Renal pelvis (tissue), 4 donors: ENCODE data around the gene STUB1. TPM values are rescaled to one million over a fixed set of nuclear protein-coding genes. Genes with fewer than 3 reads are reported as not detected.
"Not testable (repeated sequence)": the region's sequence is repeated elsewhere in the genome, so short reads cannot be mapped to it uniquely, and the experiment has no call there.

Experiments used
- DNase-seq: peaks from one replicate; pipeline ENCODE4 v3.0.0-alpha.2; 2013
- polyA plus RNA-seq, 3 donors: library from polyadenylated mRNA; unstranded; fragments of 120-200 nt; gene quantifications; one replicate each; pipeline ENCODE4 v1.2.1, GENCODE V29; 2013; ENCODE audit not compliant: insufficient read length in 3 of 3

Gene STUB1
- polyA plus RNA-seq, 3 donors: 109 to 133 (median 128) TPM

DNA sequence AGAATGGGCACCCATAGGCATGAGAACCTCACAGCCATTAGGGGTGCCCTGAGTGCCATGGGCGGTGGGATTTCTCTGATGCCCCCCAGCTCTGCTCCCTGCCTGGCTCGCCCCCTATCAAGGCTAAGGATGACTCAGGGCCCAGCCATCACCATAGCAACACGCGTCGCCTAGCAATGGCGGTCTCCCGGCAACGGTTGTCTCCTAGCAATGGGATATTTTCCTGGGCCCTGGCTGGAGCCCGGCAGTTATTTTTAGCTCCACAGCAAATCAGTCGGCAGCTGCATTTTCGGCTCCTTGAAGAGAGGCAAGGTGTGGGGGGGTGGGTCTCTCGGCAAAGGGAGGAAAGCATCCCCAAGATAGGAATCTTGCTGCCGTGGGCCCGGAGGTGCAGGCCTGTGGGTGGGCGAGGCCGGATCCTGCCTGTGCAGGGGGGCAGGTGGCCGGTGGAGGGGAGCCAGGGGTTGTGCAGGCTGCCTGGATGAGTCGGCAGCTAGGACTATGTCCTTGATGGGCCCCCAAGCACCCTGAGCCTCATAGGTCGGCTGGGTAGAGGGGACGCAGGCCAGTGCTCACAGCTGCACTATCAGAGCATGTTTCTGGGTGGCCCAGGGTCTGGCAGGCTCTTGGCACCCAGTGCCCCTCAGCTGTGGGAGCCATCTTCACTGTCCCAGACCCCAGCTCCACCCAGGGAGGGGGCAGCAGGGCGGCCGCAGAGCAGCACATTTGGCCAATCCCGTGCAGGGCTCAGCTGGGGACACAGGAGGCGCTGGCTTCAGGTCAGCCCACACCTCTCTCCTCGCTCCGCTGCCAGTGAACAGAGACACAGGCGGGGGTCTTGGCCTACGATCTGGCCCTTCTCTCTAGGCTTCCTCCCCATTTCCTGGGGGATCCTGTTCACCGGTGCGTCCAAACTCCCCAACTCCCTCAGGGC lies 29.6 kb downstream of the STUB1 start:
- DNase-seq: no peak

DNA sequence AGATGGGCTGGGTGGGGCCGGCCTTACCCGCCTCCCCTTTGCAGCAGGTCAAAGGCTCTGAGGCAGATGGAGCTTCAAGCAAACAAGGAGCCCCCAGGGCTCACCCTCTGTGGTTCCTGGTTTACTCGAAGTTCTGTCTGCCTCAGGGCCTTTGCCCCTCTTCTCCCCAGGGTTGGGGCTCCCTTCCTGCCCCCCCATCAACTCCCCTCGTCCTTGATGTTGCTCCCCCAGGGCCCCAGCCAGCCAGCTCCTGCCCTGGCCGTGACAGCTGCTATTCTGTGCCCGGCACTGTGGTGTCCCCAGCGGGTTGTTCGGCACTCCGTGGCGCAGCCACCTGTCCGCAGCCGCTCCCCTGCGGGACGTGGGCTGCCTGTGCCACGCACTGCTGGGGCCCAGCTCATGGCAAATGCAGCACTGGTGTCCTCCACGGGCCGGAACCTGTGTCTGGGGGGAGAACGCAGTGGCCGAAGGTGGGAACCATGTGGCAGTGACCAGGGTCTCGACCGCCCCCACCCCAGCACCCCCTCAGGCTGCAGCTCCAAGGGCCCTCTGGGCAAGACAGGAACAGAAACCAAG lies 30.4 kb downstream of the STUB1 start:
- no peak for DNase-seq

DNA sequence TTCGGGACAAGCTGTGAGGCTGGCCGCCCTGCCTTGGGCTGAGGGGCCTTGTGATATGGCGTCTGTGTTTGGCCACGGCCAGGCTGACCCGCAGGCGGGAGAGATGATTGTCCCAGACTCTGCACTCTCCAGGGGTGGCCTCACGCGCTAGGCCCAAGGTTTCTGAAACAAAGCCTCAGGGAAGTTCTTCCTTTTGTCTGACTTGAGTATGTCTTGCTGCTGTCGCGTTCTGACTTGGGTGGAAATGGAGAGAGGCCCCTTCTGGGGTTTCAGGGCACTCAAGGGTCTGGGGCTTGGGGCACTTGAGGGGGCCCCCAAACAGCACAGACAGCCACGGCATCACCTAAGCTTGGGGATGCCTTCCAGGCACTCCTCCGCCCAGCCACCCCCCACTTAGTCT lies 30.9 kb downstream of the STUB1 start:
- no peak for DNase-seq

DNA sequence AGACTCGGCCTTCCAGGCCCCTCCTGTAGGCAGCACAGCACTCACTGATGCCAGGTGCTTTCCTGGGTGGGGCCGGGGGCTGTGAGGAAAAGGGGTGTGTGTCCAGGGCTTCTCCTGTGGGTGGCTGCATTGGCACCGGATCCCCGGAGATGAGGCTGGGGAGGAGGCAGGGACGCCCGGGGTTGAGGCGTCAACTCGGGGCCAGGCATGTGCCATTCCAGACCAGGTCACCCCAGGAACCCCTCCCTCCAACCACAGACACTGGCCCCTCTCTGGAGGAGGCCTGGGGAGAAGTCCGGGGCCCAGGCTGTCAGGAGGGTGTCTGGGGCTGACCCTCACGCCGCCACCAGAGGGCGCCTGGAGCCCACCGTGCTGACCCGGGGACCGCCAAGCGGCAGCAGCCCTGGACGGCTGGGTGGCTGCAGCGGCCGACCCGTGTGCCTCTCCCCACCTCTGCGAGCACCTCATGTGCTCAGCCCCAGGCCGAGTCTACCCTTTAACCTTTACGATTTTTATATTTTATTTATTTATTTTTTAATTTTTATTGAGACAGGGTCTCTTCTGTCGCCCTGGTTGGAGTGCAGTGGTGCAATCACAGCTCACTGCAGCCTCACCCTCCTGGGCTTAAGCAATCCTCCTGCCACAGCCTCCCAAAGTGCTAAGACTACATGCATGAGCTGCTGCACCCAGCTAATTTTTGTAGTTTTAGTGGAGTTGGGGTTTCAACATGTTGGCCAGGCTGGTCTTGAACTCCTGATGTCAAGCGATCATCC lies 31.5 kb downstream of the STUB1 start:
- no peak for DNase-seq

DNA sequence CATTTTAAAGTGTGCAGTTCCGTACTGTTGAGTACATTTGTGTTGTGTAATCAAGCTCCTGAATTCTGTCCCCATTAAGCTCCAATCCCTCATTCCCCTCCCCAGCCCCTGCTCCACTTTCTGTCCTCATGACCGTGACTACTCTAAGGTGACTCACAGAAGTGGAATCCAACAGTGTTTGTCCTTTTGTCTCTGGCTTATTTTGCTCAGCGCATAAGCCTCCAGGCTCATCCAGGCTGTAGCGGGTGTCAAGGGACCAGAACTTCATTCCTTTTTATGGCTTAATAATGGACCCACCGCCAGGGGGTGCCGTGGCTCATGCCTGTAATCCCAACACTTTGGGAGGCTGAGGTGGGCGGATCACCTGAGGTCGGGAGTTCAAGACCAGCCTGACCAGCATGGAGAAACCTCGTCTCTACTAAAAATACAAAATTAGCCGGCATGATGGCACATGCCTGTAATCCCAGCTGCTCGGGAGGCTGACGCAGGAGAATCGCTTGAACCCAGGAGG lies 32.6 kb downstream of the STUB1 start:
- not testable (repeated sequence) for DNase-seq

DNA sequence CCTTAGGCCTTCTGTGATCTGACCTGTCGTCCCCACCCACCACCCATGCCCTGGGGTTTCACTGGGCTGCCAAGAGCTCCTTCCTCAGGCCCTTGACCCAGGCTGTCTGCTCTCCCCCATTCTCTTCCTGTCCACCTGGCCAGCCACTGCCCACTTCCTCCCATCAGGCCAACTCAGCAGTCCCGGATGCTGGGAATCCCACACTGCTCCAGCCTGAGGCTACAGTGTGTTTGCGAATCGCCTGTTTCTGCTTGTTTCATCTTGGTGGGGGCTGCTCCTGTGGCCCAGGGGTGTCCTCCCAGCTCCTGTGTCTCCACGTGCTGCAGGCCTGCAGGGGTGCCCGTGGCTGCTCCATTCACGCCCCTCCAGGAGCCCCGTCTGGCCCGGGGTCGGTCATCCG lies 33.9 kb downstream of the STUB1 start:
- DNase-seq: no peak

DNA sequence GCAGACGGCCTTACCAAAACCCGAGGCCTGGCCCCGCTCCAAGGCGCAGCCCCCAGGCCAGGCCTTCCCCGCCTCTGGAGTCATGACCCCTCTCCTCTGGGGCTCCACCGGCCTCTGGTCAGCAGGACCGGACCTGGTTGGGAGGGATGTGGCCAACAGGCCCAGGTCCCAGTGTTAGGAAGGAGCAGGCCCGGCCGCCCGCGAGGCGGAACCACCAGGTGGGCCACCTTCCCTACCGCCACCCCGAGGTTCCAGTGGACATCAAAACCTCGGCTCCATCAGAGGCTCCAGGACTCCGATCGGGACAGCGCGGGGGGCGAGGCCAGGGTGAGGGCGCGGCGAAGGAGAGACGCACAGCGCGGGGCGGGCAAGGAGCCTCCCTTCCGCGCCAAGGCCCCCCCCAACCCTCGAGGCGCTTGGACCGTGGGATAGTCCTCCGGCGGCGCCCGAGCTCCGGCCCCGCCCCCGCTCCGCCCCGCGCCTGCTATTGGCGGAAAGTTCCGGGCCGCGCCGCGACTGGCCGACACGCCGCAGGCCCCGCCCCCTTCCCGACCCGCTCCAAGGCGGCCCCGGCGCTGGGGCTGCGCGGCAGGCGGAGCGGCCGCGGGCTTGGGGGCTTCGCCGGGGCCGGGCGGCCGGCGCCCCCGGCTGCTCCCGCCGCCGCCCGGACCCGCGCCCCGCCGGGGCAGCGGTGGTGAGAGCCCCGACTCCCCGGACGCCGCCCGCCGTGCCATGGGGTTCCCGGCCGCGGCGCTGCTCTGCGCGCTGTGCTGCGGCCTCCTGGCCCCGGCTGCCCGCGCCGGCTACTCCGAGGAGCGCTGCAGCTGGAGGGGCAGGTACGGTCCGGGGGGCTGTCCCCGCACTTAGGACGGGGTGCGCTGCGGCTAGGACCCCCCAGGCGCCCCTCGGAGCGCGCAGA lies 34.6 kb downstream of the STUB1 start, which contains the start of gene METRN:
Gene METRN (plus strand): TSS at position 561 of the 919 bp plus-strand sequence. CDS start 172 bp downstream, at position 733.
- DNase-seq: peak; percentile 86

DNA sequence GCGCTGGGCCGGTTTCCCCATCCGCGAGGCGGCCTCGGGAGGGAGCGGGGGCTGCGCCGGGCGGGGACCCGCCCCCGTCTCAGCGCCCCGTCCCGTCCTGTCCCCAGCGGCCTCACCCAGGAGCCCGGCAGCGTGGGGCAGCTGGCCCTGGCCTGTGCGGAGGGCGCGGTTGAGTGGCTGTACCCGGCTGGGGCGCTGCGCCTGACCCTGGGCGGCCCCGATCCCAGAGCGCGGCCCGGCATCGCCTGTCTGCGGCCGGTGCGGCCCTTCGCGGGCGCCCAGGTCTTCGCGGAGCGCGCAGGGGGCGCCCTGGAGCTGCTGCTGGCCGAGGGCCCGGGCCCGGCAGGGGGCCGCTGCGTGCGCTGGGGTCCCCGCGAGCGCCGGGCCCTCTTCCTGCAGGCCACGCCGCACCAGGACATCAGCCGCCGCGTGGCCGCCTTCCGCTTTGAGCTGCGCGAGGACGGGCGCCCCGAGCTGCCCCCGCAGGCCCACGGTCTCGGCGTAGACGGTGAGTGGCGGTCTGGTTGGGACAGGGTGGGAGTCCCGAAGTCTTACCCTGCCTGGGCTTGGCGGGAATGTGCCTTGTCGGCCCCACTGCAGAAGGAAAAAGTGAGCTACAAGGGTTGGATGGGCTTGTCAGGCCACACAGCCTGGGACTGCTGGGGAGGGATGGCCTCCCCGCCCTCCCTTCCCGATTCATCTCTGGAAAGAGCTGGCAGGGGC lies 35.4 kb downstream of the STUB1 start:
- no peak for DNase-seq

DNA sequence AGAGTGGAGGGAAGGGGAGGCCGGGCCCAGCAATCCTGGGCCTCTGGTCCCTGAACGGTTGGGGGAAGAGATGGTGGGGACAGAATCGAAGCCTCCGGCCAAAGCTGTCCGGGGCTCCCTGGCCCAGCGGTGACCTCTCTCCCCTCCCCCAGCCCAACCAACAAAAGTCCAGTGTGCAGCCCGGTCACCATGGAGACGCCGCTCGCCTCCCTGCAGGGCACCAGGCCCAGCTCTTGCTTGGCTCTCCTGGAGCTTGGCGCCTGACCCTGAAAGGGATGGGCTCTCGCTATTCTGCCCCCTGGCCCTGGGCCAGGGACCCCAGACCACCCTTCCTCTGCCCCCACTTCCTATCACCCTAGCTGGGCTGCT lies 36.0 kb downstream of the STUB1 start:
- no peak for DNase-seq

DNA sequence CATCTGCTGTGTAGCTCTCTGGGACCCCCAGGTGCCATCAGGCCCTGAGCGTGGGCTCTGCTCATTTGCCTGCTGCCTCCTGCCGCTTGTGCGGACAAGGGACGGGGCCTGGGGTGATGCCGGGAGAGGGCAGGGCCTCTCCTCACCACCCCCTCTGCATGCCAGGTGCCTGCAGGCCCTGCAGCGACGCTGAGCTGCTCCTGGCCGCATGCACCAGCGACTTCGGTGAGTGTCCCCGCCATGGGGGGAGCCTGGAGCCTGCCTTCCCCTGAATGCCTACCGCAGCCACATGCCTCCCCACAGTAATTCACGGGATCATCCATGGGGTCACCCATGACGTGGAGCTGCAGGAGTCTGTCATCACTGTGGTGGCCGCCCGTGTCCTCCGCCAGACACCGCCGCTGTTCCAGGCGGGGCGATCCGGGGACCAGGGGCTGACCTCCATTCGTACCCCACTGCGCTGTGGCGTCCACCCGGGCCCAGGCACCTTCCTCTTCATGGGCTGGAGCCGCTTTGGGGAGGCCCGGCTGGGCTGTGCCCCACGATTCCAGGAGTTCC lies 36.6 kb downstream of the STUB1 start:
- DNase-seq: no peak

DNA sequence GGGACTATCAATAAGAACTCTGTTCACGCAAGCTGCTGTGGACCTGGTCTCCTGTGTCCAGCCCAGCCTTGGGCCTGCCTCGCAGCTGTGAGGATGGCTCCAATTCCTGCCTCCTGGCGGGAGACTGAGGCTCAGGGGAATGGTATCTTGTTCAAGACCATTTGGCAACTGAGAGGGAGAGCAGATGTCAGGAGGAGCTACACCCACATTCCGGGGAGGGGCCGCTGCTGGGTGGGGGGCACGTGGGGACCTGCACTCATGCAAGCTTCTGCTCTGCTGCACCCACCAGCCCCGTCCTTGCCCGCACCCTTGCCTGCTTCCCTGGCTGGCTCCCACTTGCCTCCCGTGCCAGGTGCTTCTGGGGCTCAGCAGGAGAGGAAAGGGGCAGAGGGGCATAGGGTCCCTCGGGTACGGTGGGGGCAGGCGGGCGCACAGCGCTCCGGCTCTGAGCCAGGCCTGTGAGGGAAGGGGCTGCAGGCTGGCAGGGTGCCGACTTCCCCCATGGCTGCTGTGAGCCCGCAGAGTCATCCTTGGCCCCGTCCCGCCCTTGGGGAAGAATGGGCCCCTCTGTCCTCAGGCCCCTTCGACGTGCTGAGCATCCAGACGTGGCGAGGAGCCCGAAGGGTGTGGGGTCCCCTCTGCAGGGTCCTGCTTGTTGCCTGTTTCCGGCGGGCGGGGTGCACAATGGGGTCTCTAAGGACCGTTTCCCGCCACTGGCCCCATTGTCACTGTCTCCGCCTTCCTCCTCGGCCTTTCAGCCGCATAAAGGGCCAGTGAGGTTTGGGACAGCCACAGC lies 37.4 kb downstream of the STUB1 start:
- DNase-seq: no peak

DNA sequence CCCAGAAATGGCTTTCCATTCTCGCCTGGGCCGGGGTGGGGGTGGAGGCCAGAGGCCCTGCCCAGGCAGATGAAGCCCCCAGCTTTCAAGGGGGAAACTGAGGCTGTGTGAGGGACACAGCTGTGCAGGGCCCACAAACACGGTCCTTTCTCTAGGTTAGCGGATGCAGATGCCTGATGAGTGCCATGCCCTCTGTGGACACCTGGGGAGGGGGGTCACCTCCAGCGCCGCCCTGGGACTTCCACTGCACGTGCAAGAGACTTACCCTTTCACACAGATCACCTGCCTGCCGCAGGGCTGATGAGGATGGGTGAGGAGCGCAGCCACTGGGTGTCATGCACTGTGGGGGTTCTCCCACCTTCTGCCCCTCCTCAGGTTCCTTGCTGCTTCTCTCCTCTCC lies 38.2 kb downstream of the STUB1 start:
- no peak for DNase-seq

DNA sequence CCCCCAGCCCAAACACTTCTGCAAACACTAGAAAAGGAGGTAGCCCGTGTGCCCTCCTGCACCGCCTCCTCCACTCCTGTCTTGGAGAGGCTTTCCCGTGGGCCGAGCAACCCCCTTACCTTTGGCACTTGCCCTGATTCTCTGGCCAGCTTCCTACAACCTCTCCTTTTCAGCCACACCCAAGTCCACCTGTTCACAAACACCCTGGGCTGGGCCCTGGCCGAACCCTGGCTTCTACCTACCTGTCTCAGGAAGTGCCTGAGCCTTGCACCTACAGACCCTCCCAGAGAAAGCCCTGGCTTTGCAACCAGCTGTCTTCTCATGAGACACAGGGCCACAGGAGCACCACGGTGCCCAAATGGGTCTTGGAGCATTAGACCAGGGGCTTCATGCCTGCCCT lies 38.7 kb downstream of the STUB1 start:
- no peak for DNase-seq

DNA sequence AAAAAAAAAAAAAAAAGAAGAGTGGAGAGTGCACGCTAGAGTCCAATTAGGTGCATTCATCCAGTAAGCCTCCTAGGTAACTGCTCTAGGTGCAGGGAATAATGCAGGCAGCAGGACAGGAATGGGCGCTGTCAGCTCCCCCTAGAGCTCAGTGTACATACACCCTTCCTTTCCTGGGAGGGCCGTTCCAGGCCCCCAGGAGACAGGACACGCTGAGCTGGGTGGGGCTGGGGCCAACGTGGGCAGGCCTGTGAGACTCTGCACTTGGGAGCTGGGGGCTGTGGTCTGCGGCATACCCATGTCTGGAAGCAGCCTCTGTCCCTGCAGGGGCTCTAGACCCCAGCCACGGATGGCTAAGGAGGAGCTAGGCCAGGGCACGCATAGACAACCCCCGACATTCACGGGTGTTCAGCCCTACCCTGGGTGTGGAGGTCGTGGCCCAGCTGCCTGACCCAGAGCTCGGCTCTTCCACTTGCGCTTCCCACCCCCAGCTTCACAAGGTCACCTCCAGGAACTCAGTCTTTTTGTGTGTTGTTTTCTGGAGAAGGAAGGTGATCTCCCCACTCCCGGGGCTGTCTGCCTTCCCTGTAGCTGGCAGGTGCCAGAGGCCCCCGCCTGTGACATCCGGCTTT lies 39.7 kb downstream of the STUB1 start:
- DNase-seq: no peak

DNA sequence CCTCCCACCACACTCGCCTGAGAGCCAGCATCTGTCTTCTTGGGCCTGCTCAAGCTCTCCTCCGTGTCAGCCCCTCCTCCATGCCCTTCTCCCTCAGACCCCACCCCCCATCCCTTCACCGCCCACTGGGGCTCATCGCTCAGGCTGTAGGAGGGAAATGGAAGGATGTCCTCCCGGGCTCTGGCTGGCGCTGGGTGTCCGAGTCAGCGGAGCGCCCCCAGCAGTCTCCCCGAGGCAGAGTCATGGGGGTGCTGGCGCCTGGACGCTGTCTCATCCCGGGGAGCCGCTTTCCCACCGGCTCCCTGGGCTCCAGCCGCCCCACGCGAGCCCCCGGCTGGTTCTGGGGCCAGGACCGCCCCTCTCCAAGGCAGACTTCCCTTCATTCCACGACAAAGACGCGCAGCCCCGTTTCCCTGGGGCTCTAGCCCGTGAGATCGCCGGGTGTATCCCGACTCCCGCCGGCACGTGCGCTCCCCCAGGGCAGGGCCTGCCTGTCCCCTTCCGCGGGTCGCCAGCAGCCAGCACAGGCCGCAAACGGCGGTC lies 40.3 kb downstream of the STUB1 start:
- DNase-seq: peak; percentile 71

DNA sequence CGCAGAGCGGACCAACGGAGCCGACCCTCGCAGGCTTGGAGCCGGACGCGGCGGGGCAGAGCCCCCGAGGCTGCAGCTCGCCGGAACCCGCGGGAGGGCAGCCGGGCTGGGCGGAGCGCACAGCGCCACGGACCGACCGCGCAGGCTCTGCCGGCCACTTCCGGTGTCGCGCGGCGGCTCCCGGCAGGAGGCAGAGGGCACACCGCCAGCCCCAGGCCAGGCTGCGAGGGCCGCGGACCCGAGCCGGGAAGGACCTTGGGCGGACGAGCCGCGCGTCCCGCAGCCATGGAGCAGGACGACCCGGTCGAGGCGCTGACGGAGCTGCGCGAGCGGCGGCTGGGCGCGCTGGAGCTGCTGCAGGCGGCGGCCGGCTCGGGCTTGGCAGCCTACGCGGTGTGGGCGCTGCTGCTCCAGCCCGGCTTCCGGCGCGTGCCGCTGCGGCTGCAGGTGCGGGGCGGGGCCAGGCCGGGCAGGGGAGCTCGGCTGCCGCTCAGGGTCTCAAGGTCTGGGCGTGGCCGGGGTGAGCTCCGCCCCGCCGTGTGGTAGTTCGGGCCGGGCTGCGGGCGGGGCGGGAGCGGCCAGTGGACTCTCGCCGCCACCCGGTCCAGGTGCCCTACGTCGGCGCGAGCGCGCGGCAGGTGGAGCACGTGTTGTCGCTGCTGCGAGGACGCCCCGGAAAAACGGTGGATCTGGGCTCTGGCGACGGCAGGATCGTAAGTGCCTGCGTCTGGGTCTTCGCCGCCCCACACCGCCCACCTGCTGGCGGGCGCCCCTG lies 41.0 kb downstream of the STUB1 start, which contains the start of gene ANTKMT:
Gene ANTKMT (plus strand): TSS at position 157 of the 775 bp plus-strand sequence. CDS start 129 bp downstream, at position 286.
- peak; percentile 79 for DNase-seq

DNA sequence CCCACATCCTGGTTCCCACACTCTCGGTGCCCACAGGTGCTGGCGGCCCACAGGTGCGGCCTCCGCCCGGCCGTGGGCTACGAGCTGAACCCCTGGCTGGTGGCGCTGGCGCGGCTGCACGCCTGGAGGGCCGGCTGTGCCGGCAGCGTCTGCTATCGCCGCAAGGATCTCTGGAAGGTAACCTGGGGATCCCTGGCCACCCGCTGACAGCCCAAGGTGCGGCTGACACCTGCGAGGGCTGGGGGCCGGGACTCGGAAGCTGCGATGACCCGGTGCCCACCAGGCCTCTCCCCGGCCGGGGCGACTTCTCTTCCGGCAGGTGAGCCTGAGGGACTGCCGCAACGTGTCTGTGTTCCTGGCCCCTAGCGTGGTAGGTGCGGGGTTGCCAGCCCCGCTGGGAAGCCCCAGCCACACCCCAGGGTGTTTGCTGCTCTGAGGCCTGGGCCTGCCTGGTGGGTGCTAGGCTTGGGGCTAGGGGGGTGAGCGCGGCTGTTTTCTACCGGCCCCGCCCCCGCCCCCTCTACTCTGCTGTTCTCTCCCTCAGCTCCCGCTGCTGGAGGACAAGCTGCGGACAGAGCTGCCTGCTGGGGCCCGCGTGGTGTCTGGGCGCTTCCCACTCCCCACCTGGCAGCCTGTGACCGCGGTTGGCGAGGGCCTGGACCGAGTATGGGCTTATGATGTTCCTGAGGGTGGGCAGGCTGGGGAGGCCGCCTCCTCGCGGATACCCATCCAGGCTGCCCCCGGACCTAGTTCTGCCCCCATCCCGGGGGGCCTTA lies 41.7 kb downstream of the STUB1 start:
- no peak for DNase-seq
